ENCODE results near the gene CXCL13.
A peak's percentile ranks its signal among the peaks of the same experiment; 100 is the strongest.
"Not testable (repeated sequence)": the region's sequence is repeated elsewhere in the genome, so short reads cannot be mapped to it uniquely, and the experiment has no call there.

CXCL13 gene

GRCh38 chr4:77613267-77613666 lies 7.6 kb downstream of the CXCL13 start:
- no peak for DNase-seq

GRCh38 chr4:77615153-77615552 lies 9.5 kb downstream of the CXCL13 start:
- DNase-seq = no peak

DNA sequence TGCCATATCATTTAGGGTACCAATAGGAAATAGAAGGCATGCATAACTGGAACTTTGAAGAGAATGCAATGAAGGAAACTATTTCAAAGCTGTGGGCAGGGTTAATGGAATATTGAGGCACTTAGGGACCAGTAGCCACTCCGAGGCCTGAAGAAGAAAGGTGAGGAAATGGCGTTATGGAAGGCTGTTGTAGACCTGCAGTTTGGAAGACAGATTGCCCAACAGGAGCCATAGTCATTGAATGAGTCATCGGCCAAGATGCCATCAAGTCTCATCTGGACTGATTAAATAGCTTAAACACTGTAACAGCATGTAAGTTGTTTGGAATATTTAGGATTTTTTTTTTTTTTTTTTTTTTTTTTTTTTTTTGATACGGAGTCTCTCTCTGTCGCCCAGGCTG lies 11.6 kb downstream of the CXCL13 start:
- no peak for DNase-seq

DNA sequence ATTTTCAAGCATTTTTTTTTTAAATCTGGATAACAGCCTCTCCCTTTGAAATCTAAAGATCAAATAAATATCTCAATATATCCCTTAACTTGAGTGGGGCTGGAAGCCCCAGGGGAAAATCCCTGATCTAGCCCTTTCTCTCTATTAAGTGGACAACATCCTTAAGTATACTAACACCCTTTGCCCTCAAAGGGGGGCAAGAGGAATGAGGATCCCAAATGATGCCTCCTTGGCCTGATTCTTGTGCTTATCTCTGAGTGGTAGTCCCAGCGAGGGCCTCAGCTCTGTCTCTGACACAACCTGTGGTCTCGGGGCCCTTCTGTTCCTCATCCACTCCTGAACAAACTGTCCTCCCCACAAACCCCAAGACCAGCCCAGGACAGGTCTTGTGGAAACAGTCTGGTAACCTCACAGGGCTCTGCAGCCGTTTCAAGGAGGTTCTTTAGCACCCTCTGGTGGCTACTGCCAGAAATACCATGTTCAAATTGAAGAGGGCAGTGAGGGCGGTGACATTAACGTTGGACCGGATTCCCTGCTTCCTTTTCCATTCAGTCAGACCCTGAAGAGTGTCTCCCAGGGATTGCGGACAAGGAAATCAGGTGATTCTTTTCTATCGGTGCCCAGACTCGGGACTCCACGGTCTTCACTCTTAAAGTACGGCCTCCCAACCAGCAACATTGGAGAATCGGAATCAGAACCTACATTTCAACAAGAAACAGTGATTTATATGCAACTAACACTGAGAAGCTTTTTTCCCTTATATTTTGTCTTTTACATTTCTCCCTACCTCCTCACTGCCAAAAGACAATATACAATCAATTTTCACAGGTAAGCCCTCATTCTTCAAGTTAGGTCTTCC lies 13.0 kb downstream of the CXCL13 start:
- peak; percentile 91 for DNase-seq

DNA sequence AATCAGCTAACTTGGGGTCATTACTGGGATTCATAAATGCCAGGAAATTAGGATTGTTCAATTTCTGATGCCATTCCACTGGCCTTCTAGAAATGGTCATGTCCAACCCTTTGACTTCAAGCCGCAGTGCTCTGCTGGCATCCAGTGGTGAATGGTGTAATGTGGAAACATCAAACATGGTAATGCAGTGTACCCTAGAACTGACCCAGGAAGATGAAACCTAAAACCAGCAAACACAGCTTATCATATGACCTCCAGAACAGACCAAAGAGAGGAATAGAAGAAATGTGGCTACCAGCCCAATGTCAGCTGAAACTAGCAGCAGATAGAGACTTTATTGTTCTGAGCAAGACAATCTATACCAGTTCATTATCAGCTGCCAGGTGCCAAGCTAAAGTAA lies 13.8 kb downstream of the CXCL13 start:
- no peak for DNase-seq

DNA sequence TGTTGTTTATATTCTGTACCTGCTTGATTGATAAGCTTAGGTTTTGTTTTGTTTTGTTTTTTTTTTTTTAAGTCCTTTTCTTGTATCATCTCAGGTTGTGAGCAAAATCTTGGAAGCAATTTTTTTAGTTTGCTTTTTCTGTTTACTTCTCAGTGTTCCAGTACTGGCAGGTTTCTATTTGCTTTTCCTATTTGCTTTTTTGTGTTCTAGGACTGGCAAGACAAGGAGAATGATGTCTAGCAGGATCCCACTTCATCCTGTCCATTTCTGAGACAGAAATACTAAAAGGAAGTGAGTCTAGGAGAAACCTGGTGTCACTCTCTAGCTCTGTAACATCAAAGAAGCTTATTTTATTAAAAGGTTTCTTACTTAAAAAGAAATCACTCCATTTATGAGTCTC lies 15.6 kb downstream of the CXCL13 start:
- DNase-seq = no peak

GRCh38 chr4:77623091-77623490 lies 17.5 kb downstream of the CXCL13 start:
- DNase-seq = no peak

DNA sequence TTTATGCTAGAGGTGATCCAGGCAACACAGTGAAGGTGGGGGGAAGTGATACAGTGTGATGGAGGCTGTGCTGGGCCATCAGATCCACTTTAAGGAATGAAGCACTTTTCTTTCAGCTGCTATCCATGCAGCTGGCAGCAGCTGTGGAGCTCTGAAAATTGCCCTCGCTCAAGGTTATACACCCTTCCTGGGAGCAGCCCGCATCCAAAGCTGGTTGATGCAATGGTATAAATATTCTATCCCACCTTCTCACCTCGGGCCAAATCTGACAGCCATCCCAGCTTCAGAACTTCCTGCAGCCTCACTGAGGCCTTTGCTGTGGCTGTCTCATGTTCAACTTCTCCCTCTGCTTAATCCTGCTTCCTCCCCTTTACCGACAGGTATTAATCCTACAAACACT lies 18.6 kb downstream of the CXCL13 start:
- no peak for DNase-seq

DNA sequence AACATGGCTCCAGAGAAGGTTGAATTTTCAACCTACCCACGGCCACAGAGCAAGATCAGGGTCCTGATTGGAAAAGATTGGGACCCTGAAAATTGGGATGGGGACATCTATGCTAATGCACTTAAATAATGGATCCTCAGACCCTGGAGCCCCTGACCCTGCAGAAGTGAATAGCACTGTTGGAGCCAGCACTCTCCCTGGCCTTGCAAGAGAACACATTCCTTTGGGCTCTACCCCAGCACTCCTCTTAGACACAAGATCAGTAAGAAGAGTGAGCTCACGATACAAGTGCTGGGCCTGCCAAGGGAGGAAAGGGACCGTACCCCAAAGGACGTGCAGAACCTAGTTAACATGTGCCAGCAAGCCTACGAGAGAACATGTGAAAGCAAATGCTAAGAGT lies 19.9 kb downstream of the CXCL13 start:
- no peak for DNase-seq

DNA sequence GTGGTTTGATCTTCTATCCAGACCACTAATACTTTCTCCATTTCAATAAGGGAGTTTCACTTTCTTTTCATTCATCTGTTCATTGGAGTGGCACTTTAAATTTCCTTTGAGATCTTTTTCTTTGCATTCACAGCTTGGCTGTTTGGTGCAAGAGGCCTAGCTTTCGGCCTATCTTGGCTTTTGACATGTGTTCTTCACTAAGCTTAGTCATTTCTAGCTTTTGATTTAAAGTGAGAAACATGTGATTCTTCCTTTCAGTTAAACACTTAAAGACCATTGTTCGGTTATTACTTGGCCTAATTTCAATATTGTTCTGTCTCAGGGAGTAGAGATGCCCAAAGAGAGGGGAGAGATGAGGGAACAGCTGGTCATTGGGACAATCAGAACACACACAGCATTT lies 24.3 kb downstream of the CXCL13 start:
- no peak for DNase-seq

DNA sequence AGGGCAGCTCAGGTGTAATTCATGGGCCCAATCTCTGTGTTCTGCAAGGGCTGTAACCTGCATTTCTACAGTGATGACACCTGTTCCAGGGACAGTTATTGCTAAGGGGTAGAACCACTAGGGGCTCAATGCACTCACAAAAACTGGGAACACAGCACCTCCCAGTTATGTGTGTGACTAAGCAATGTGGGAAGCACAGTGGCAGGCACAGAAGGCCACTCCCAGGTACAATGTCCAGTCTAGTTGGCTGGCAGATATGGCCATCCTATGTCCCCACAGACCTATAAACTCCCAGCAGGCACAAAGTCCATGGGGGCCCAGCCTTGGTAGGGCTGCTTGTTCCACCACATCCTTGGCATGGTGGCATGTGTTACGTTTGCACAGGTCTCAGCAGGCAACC lies 25.7 kb downstream of the CXCL13 start:
- no peak for DNase-seq

- DNase-seq = no peak
Measured at GRCh38 chr4:77634132-77634785, 28.6 kb downstream of the CXCL13 start.

DNA sequence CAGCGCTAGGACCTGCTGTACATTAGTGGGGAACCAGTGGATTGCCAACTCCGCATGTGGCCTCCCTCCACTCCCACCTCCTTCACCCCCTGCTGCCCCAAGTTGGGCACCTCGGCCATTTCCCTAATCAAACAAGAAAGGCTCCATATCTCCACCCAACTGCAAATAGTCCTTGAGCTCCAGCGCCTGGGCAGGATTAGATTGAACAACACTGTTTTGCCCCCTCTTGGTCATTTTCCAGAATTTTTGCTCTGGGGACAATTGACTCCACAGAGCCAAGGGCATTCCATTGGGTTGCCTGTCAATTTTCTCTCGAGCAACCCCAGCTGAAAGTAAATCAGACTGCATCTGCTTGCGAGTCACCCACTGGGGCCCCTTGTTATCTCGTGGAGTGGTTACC lies 29.6 kb downstream of the CXCL13 start:
- DNase-seq = no peak

- DNase-seq = no peak
Measured at GRCh38 chr4:77635876-77636275, 30.3 kb downstream of the CXCL13 start.

DNA sequence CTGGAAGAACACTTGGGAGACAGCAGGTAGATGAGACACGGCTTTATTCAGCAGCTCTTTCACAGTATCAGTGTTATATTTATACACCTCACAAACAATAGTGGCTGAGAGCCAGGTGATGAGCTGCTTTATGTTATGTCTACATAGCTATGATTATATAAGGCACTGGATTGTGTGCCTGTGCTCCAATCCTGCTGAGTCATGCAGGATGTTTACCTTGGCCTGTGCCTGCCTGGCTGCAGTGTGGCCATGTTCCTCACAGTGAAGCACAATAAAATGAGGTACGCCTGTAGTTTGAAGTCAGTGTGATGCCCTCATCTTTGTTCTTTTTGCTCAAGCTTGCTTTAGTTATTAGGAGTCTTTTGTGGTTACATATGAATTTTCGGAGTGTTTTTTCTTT lies 31.3 kb downstream of the CXCL13 start:
- DNase-seq = no peak

- DNase-seq = not testable (repeated sequence)
Measured at GRCh38 chr4:77644069-77644468, 38.4 kb downstream of the CXCL13 start.

- no peak for DNase-seq
Measured at GRCh38 chr4:77650787-77651186, 45.2 kb downstream of the CXCL13 start.

DNA sequence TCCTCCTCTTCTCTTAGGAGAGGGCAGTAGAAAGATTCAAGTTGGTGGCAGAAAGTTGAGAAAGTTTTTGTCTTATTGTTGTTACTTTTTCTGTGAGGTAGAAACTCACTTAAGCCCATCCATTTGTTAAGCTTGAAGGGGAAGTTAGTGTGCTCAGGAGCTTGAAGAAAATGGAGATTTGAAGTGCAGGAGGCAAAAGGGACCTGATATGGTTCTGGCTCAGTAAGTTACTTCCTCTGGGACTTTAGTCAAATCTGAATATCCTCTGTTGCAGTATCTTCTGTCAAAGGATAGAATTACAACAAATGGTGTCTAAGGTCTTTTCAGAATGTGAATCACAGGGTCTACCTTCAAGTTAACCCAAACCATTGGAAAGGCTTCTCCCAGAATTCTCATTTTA lies 46.2 kb downstream of the CXCL13 start:
- no peak for DNase-seq

DNA sequence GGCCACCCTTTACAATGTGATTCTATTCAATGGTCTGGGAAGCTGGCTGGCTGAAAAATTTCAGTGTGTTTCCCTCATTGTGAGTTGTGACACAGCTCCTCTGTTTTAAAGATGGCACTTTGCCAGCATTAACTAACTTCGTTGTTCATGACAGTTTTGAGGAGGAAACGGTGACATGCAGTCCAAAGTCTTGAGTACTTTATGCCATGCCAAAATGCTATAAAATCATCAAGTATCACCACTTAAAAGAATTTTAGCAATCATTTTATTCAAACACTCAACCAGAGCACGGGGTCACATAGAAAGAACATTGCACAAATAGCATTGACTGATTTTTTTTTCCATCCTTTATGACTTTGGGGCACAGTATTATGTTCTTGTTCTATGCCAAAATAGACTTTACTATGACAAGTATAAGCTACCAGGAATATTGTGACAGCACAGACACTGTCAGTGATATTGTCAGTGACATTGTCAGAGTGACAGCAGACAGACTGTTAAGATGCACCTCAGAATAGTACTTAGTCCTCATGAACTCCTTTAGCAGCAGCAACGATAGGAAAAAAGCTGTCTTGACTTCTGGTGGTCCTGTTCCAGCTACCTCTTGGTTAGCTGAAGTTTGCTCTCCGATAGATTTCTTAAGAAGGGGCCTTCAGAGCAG lies 46.7 kb downstream of the CXCL13 start:
- no peak for DNase-seq

DNA sequence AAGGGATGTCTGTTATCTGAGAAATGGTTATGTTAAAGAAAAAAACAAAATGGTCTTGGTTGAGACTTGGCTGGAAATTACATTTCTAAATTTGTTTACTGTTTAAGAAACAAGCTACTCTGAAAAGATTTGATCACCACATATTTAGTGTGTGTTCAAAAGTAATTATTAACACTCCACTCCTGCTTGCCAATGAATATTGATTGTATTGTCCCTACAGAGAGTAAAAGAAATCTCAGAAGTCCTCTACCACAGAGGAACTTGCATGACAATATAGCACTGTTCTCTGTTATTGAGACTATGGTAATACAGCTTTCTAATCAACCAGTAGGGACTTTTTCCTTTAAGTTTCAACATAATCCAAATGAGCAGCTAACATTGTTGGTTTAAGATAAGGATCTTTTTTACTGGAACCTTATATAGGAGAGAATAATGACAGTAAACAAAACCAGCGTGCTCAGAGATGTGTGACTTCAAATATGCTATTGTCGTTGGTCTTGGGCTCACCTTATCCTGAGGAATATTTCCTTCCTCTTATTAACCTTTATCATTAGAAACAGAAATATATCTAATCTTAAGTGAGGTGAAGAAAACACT lies 47.6 kb downstream of the CXCL13 start:
- no peak for DNase-seq

DNA sequence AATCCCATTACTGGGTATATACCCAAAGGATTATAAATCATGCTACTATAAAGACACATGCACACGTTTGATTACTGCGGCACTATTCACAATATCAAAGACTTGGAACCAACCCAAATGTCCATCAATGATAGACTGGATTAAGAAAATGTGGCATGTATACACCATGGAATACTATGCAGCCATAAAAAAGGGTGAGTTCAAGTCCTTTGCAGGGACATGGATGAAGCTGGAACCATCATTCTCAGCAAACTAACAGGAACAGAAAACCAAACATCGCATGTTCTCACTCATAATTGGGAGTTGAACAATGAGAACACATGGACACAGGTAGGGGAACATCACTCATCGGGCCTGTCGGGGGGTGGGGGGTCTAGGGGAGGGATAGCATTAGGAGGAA lies 54.7 kb downstream of the CXCL13 start:
- DNase-seq = not testable (repeated sequence)

All from islet precursor cell (in vitro differentiated cells).